8988T (cell line): Measurements from ENCODE around the gene CD99.
A peak's percentile ranks its signal among the peaks of the same experiment; 100 is the strongest.
"Not testable (repeated sequence)": the region's sequence is repeated elsewhere in the genome, so short reads cannot be mapped to it uniquely, and the experiment has no call there.

Source experiments
- DNase-seq: peaks from one replicate; pipeline ENCODE4 v3.0.0; 2011

CD99 gene, protein sequence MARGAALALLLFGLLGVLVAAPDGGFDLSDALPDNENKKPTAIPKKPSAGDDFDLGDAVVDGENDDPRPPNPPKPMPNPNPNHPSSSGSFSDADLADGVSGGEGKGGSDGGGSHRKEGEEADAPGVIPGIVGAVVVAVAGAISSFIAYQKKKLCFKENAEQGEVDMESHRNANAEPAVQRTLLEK

GRCh38 chrX:2690856-2691542 is at the start of gene CD99:
CD99 (plus strand) TSS chrX:2691295; CDS start chrX:2691361, 66 bp downstream.
- peak; percentile 87 for DNase-seq

DNA sequence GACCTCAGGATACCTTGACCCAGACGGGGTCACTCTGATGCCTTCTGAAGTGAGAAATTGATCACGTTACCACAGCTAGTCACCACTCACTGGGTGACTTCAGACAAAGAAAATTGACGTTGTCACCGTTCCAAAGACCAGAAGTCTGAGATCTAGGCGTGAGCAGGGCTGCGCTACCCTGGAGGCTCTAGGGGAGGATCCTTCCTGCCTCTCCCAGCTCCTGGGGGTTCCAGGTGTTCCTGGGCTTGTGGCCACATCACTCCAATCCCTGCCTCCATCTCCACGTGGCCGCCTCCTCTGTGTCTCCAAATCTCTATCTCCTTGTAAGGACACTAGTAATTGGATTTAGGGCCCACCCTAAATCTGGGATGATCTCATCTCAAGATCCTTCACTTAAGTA is 48.9 kb upstream of the CD99 start:
- DNase-seq: no peak

DNA sequence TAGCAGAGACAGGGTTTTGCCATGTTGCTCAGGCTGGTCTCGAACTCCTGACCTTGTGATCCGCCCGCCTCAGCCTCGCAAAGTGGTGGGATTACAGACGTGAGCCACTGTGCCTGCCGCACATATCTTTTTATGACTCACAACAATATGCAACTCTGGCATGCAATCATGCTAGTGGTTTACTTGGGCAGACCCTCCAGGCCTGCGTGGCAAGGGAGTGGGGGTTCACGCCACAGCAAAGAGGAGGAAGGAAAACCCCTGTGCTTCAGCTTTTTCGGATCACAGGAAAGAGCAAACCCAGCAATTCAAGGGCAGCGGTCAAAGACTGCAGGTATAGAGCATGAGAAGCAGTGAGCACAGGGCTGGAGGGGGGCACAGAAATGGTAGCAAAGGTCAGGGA is 48.3 kb upstream of the CD99 start:
- DNase-seq: no peak

- DNase-seq: no peak
Observed at GRCh38 chrX:2643880-2644279, 47.2 kb upstream of the CD99 start.

DNA sequence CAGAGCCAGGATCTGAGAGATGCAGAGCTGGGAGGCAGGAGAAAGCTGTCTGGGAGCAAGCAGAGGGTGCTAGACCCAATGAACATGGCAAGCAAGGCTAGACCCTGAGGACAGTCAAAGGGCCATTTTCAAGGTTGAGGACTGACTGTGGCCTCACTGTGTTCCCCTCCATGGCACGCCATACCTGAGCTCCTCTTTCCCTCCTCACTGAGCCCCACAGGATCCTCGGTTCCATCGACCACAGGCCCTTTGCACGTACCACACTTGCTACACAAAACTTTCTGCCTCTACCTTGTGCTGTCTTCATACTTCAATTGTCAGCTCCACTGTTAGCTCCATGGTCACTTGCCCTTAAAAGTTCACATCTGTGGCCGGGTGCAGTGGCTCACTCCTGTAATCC is 45.5 kb upstream of the CD99 start:
- DNase-seq: no peak

- no peak for DNase-seq
Observed at GRCh38 chrX:2647627-2648026, 43.5 kb upstream of the CD99 start.

DNA sequence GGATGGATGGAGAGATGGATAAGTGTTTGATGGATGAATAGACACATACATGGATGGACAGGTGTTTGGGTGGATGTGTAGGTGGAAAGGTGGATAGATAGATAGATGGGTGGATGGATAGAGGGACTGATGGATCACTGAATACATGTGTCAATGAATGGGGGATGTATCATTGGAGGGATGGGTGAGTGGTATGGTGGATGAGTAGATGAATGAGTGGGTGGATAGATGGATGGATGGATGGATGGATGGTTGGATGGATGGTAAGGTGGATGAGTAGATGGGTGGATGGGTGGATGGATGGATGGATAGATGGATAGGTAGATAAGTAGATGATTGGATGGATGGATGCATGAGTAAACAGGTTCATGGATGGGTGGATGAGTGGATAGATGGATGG is 41.1 kb upstream of the CD99 start:
- no peak for DNase-seq

GRCh38 chrX:2650865-2651264 is 40.2 kb upstream of the CD99 start:
- no peak for DNase-seq

DNA sequence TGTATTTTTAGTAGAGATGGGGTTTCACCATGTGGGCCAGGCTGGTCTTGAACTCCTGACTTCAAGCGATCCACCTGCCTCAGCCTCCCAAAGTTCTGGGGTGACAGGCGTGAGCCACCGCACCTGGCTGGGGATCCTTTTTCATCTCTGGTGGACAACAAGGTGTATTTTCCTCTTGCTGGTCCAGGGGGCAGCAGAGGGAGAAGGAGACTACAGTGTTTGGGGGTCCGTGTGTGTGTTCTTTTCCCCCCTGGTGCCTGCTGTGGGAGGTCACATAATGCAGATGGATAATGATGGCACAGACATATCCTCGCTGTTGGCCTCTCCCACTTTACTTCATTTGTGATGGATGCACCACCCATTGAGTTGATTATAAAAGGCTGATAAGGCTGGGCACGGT is 39.0 kb upstream of the CD99 start:
- no peak for DNase-seq

GRCh38 chrX:2654436-2655340 is 36.4 kb upstream of the CD99 start:
- no peak for DNase-seq

DNA sequence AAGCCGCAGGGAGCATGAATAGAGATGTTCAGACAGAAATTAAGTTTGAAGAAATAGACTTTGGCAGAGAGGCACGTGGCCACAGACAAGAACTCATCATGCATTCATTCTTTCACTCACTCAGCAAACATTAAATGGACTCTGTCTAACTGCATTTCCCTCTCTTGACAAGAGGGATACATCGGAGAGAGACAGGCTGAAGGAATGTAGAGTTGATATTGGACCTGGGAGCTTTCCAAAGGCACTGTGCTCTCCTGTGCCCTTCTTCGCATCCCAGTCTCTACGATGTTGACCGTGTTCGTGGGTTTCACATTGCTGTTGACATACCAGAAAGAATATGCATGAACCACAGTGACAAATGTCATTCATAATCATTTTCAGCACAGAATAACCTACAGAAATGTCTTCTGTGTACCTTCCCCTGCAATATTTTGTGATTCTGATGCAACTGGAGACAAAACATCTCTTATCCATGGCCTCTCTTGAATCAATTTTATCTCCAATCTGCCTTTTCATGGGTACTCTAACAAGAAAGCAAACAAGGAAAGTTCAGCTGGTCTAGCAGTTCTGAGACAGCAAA is 34.7 kb upstream of the CD99 start:
- DNase-seq: no peak

DNA sequence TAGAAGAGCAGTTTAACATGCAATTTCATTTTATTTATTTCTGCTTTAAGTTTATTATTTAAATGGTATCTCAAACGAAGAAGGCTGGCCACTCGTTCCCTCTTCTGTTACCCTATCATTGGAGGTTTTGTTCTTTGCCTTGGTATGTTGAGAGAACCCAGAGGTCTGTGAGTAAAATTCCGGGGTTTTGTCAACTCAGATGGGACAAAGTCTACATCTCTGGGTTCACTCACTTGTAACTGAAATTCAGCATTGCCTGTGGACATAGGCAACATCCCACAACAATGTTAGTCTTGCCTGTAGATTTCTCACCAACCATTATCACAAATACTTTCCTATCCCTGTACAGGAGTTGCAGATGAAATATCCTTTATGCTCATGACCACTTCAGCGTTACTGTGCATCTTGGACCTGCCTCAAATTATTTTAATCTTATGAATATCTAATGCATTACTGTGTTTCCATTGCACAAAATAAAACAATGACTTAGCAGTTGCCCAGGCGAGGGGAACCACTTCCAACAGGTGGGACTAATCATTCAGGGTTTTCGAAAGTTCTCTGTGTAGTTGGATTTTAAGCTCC is 33.5 kb upstream of the CD99 start:
- DNase-seq: no peak

DNA sequence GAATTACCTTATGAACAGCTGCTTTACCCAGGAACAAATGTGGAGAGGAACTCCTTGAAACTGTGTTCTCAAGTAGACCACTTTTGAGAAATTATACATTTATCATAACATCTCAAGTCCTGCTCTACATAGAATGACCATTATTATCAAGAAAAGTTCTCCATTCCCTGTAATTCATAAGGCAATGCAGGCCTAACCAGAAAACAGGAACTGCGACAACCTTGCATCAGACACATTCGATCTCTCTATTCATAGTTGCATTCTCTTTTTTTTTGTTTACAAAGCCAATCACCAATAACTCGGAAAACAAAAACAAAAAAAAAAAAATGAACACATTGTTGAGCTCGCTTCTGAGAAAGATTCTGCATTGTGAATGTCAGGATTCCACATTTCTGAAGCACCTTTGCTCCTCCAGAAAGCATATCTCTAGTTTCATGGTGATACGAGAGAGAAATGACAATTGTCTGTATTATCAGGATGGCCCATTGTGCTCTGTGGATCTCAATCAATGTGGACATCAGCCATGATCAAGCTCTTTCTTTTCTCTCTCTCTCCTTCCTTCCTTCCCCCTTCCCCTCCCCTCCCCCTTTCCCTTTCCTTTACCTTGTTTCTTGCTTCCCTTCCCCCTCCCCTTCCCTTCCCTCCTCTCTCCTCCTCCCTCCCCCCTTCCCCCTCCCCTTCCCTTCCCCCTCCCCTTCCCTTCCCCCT is 32.4 kb upstream of the CD99 start:
- no peak for DNase-seq

DNA sequence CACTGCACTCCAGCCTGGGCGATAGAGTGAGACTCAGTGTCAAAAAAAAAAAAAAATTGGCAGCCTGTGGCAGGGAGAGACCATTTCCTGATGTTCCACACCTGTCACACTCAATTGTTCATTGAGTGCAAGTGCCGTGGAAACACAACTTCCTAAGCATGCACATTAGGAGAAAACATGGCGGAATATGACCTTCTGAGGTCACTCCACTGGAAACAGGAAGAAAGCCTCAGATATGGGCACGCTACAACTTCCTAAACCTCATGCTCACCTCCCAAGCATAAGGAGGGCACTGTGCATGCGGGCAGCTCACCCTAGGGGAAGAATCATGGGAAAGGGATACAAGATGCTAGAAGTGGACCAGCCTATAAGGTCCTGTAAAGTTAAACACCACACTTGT is 28.5 kb upstream of the CD99 start:
- DNase-seq: no peak

DNA sequence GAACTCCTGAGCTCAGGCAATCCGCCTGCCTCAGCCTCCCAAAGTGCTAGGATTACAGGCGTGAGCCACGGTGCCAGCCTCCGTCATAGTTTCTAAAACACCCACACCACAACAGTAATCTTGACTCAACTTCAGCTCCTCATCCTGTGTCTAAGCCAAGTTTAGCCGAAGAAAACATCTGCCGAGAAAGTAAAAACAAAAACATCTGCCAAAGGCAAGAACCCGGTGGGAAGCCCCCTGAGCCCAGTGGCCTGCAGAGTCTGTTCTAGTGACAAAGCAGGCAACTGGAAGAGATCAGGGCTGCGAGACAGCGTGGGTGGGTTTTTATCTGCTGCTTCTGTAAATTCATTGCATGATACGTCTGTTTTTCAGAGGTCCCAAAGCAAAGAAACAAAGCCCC is 26.6 kb upstream of the CD99 start:
- DNase-seq: no peak

DNA sequence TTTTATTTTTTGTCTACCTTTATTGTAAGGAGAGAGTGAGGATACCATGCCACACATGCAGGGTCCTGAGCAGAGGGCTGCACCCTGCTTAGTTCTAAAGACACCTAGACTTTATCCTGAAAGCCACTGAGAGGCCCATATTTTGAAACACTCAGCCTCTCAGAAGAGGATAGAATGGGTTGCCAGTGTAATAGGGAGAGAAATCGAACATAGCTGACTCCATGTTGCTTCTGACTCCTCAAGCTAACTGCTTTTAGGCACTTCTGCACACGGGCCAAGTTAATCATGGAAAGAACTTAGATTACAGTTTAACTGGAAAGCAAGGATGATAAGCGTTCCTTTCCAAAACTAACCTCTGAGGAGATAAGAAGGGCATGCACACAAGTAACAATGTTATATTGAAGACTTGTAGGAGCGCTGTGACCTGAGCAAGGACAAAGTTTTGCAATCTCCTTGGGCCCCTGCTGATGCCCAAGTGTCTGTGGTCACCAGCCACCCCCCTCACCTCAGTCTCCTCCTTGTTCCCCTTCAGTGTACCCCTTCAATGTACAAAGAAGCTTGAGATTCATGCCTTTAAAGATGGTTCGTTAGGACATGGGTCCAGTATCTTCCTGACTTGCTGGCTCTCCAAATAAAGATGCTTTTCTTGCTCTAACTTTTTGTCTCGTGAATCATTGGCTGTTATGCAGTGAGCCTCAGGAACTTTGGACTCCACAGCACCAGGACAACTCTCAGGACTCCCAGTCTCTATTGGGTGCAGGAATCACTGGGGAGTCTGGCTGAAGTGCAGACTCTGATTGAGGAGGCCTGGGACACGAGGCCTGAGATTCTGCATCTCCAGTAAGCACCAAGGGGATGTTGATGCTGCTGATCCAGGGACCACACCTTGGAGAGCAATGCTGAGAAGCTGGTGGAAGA is 25.4 kb upstream of the CD99 start:
- no peak for DNase-seq

DNA sequence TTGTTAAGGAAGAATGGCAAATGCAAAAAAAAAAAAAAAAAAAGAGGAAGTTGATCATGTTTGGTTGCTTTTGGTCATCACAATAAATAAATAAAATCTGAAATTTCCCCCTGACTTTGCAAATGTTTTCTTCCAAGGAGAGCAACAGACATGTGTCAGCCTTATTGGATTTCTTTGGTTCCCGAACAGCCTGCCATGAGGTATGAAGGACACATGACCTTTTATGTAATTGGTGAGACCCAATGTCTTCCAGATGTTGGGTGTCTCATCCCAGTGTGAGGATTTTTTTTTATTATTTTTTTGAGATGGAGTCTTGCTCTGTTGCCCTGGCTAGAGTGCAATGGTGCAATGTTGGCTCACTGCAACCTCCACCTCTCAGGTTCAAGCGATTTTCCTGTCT is 24.6 kb upstream of the CD99 start:
- DNase-seq: no peak

DNA sequence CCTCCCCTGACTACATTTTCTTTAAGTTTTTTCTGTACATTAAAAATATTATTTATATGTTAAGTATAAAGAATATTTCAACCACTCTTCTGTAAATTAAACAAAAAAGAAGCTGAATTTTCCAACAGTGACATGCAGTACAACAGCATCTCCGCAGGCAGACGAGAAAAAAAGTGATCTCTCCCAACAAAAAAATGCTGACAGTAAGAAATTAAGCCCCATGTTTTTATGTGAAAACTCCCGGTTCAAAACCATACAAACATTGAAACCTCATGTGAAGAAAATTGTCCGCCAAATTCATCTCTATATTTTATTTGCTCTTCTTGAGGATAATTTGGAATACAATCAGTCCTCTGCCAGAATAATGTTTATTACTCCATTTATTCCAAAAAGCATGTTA is 20.1 kb upstream of the CD99 start:
- DNase-seq: no peak

- DNase-seq: no peak
Observed at GRCh38 chrX:2672084-2672483, 19.0 kb upstream of the CD99 start.

DNA sequence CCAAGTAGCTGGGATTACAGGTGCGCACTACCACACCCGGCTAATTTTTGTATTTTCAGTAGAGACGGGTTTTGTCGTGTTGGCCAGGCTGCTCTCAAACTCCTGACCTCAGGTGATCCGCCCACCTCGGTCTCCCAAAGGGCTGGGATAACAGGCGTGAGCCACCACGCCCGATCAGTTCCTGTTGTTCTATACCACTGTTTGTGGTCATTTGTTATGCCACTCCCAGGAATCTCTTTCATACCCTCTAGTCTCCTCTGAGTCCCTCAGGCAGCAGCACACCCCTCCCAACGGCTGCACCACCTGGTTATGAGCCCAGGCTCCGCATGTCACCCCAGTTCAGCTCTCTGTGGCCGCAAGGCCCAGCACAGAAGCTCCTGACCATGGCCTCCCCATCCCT is 17.5 kb upstream of the CD99 start:
- no peak for DNase-seq

- not testable (repeated sequence) for DNase-seq
Observed at GRCh38 chrX:2675657-2676200, 15.4 kb upstream of the CD99 start.
